Iris pigment epithelial cell (primary cell): ENCODE results near the gene EPHB1.
"Not testable (repeated sequence)": the region's sequence is repeated elsewhere in the genome, so short reads cannot be mapped to it uniquely, and the experiment has no call there.

ENCODE experiments used
- DNase-seq: peaks from one replicate; pipeline ENCODE4 v3.0.0-alpha.2; 2011; ENCODE audit warnings: low read depth

The EPHB1 gene

GRCh38 chr3:135050536-135050935 is 255.5 kb downstream of the EPHB1 start:
- no peak for DNase-seq

GRCh38 chr3:135051409-135051973 is 256.4 kb downstream of the EPHB1 start:
- no peak for DNase-seq

DNA sequence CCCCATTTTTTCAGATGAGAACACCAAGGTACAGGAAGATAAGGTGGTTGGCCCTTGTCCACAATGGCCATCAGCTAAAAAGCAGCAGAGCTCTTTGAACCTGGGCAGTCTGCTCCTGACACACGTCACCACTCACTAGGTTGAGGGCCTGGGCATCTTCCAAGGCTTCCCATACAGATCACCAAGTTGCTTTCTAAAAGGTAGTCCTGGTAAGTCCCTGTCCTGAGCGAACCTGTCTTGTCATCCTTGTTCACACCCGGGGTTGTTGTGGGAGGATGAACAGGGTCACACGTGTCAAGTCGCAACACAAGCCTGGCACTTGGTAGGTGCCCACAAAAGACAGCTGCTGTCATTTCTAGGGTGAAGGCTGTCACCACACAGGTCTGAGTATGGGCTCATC is 260.4 kb downstream of the EPHB1 start:
- DNase-seq = no peak

GRCh38 chr3:135056084-135056730 is 261.1 kb downstream of the EPHB1 start:
- no peak for DNase-seq

DNA sequence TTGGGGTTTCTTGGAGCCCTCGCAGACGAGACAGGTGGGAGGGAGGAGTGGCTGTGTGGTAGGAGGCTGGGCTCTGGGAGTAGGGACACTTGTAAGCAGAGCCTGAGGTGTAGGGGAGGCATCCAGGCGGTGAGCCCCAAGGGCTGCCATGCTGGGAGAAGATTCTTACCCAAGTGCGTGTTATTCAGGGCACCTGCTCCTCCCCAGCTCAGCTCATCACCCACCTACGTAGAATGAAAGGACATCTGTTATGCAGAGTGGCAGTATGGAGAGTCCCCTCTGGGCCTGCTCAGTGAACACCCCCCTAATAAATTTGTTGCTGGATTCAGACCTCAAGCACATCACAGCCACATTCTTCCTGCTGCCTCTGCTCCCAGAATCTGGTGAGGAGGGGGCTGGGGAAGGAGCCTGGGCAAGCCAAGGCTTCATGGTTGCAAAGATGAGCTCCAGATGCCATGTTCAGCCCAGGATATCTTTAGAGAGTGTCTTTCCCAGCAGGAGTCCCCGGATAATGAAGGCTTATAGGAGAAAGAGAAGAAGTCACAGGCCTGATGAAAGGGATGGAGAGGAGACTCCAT is 261.8 kb downstream of the EPHB1 start:
- no peak for DNase-seq

GRCh38 chr3:135057996-135058395 is 262.9 kb downstream of the EPHB1 start:
- no peak for DNase-seq

GRCh38 chr3:135059580-135059979 is 264.5 kb downstream of the EPHB1 start:
- DNase-seq = no peak

- DNase-seq = not testable (repeated sequence)
Observed at GRCh38 chr3:135066844-135067727, 272.0 kb downstream of the EPHB1 start.

GRCh38 chr3:135068011-135068410 is 273.0 kb downstream of the EPHB1 start:
- no peak for DNase-seq

- no peak for DNase-seq
Observed at GRCh38 chr3:135069406-135069805, 274.3 kb downstream of the EPHB1 start.

DNA sequence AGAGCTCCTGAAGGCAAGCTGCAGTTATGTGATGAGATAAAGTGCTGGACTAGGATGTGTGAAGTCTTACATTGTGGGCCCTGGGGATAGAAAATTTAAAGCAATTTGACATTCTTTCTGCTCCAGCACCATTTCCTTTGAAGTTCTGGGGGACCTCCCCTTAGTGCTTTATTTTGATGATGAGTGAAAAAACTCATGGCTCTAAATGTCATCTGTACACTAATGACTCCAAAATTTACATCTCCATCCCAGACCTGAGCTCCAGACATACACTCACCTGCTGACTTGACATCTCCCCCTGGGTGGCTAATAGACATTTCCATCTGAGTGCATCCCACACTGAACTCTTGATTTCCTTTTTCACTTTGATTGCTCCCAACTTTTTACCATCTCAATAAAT is 276.4 kb downstream of the EPHB1 start:
- DNase-seq = no peak

GRCh38 chr3:135072431-135072830 is 277.4 kb downstream of the EPHB1 start:
- no peak for DNase-seq

DNA sequence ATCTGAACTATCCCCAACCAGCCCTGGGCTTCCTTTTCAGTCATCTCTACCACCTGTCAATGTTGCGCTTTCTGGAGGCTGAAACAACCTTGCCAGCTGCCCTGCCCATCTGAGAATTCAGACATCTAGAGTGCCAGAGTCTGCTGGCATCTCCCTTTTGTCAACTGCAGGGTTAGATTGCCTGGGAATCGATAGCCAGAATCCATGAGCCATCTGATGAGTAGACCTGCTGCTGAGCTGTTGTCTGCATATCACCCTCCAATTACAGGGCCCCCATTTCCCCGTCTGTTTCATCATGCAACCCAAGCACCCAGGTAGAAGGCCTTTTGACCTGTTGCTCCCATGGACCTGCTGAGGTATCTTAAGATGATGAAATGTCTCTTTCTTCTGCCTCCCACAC is 280.1 kb downstream of the EPHB1 start:
- DNase-seq = no peak

DNA sequence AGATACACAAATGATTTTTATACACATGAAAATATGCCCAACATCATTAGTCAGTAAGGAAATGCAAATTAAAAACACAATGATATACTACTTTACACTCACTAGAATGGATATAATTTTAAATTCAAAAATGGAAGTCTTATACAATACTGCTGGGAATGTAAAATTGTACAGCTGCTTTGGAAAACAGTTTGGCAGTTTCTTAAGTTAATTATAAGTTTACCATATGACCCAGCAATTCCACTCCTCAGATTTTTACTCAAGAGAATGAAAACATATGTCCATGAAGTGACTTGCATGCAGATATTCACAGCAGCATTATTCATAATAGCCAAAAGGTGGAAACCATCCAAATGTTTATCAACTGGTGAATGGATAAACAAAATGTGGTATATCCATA is 281.3 kb downstream of the EPHB1 start:
- DNase-seq = no peak

DNA sequence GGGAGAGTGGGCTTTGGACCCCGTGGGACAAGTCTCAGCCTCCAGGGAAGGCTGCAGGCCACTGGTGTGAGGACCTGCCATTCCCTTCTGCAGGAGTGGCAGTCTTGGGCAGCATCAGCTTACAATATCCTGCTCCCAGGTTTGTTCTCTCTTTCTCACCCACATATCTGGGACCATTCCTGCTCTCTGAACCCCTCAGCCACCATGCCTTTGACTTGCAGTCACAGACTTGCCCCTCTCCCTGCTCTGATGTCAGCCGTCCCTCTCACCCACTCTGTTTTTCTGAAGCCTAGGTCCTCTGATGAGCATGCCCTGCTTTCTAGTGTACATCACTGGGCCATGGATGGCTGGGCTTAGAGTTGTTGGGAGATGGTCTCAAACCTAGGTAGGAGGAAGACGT is 282.1 kb downstream of the EPHB1 start:
- DNase-seq = no peak

- DNase-seq = no peak
Observed at GRCh38 chr3:135078283-135078682, 283.2 kb downstream of the EPHB1 start.

- no peak for DNase-seq
Observed at GRCh38 chr3:135079095-135079494, 284.0 kb downstream of the EPHB1 start.

GRCh38 chr3:135081451-135081850 is 286.4 kb downstream of the EPHB1 start:
- DNase-seq = no peak

GRCh38 chr3:135081856-135082434 is 286.9 kb downstream of the EPHB1 start:
- no peak for DNase-seq

DNA sequence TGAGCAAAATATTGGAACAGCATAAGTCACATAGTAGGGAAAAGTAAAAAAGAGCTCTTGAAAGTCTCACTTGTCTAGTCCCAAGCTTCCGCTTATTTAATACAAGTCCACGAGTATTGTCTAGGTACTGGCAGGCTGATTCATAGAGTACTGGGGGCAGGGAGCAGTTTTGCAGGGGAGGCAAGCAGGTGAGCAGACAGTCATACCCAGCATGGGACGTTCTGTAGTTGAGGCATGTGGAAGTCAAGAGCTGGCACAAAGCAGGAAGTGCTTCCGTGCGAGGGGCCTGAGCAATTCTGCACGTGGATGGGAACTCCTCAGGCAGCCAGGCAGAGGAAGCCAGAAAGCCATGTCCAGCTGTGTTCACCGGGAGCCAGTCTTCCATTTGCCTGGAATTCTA is 287.6 kb downstream of the EPHB1 start:
- DNase-seq = no peak

- DNase-seq = no peak
Observed at GRCh38 chr3:135083179-135083578, 288.1 kb downstream of the EPHB1 start.

DNA sequence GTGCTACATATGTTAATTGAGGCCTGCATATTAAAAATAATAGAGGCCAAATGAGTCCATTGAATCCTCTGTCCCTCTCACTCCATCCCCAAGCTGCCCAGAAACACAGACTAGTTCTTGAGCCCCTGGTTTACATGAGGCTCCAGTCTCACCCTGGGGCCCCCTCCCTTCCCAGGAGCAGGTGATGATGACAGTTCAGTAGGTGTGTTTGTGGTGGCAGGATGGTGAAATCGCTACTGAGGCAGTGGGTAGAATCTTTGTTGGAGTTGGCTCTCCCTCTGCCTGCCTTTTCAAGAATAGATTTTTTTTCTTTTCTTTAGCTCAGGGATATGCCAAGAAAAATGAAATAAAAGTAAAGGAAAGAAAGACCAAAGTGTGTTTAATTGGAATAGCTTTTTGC is 288.7 kb downstream of the EPHB1 start:
- no peak for DNase-seq

DNA sequence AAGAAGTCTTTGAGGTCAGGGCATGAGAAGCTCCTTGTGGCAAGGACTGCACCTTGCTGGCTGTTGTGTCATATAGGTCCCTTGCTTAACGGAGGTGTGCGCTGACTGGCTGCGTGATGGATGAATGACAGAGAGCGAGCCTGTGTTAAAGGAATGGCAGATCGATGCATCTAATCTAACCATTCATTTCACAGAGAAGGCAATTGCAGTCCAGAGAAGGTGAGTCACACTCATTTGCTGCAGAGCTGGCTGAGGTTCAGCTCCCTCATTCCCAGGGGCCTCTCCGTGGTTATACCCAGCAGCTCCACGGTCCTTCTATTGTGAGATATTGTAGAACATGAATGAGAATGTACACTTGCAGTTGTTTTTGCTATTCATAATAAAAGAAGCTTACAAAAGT is 289.3 kb downstream of the EPHB1 start:
- DNase-seq = no peak
